GM12892 (cell line): ENCODE data around the gene ATOH8.

Source experiments
- POLR2A ChIP-seq: IDR thresholded peaks from 2 replicates; pipeline ENCODE4 v1.6.1; 2011; ENCODE audit warnings: low read depth, low read length, control low read depth
- POLR2AphosphoS5 ChIP-seq: IDR thresholded peaks from 2 replicates; pipeline ENCODE4 v1.6.1; 2011; ENCODE audit warnings: low read depth, low read length, control low read depth

DNA sequence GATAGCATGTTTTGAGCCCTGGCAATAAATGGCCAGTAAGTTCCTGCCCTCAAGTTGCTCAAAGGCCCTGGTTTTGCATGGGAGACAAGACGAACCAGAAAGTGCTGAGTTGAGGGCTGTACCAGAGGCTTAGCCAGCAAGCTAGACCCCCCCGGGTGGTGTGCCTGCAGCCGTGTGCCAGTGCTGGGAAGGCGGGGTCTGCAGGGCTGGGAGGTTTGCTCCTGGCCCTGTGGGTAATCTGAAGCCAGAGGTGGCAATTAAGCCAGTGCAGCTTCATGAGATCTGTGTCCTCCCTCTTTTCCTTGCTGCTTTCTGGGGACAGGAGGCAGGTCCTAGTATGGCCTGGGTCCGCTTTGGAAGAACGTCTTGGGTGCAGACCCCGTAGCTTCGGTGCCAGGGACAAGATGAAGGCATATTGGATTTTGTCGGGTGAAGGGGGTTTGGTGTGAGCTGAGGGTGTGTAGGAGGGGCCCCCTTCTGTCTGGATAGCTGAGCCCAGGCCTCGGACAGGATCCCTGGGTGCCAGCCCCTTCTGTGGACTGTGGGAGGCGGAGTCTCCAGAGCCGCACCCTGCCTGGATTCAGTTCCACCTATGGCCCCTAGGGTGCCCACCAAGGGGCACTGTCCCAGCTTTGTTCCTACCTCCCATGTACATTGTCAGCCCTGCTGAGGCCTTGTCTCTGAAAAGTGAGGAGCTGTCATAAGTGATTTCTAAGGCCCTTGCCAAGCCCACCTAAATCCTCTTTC lies 15.6 kb downstream of the ATOH8 start:
- TF ChIP-seq POLR2AphosphoS5 (no peak), POLR2A (no peak)
